ENCODE data around the gene TRPM1.

GRCh38 chr15:31090766-31091165, 10.8 kb downstream of the TRPM1 start:
- TF ChIP-seq CTCF (IDR thresholded peaks at IDR 0.05) (no peak), POLR2A (IDR thresholded peaks at IDR 0.05; ENCODE audit: low read depth) (no peak)
